ENCODE results near the gene TPSAB1. TPM values are rescaled to one million over a fixed set of nuclear protein-coding genes. Genes with fewer than 3 reads are reported as not detected.
"Not testable (repeated sequence)": the region's sequence is repeated elsewhere in the genome, so short reads cannot be mapped to it uniquely, and the experiment has no call there.

TPSAB1 gene
- total RNA-seq, 1 experiment from 2014 or later, result not detected

GRCh38 chr16:1238909-1239308 lies 1.6 kb upstream of the TPSAB1 start:
- not testable (repeated sequence) for H3K27ac ChIP-seq; H3K4me3 ChIP-seq; H3K9me3 ChIP-seq (replicated peaks); H3K27me3 ChIP-seq (replicated peaks); H3K4me1 ChIP-seq (replicated peaks); DNase-seq (ENCODE audit: low read depth in 1 of 2, low spot score in 2 of 2); H3K36me3 ChIP-seq

GRCh38 chr16:1239575-1239974 lies 930 bp upstream of the TPSAB1 start:
- H3K27me3 ChIP-seq (replicated peaks); H3K9me3 ChIP-seq (replicated peaks); H3K4me1 ChIP-seq (replicated peaks); H3K27ac ChIP-seq; H3K4me3 ChIP-seq; DNase-seq (ENCODE audit: low read depth in 1 of 2, low spot score in 2 of 2); H3K36me3 ChIP-seq: not testable (repeated sequence)

- DNase-seq (ENCODE audit: low read depth in 1 of 2, low spot score in 2 of 2); H3K4me3 ChIP-seq; H3K9me3 ChIP-seq (replicated peaks); H3K36me3 ChIP-seq; H3K27ac ChIP-seq; H3K4me1 ChIP-seq (replicated peaks): not testable (repeated sequence)
- H3K27me3 ChIP-seq (replicated peaks), result peaks cover 19% of the 10 kb centered on the region
These were observed 576 bp downstream of the TPSAB1 start for GRCh38 chr16:1241081-1241480.

- not testable (repeated sequence) for H3K9me3 ChIP-seq (replicated peaks); H3K36me3 ChIP-seq; DNase-seq (ENCODE audit: low read depth in 1 of 2, low spot score in 2 of 2); H3K4me3 ChIP-seq; H3K4me1 ChIP-seq (replicated peaks); H3K27ac ChIP-seq
- peaks cover 26% of the 10 kb centered on the region for H3K27me3 ChIP-seq (replicated peaks)
These were observed 2.9 kb downstream of the TPSAB1 start for GRCh38 chr16:1243363-1243762.

GRCh38 chr16:1243907-1244850 lies 3.7 kb downstream of the TPSAB1 start:
- DNase-seq (ENCODE audit: low read depth in 1 of 2, low spot score in 2 of 2); H3K4me1 ChIP-seq (replicated peaks); H3K4me3 ChIP-seq: not testable (repeated sequence)

GRCh38 chr16:1244881-1245280 lies 4.4 kb downstream of the TPSAB1 start:
- Histone ChIP-seq H3K36me3 (no peaks in the 10 kb centered on the region), H3K9me3 (replicated peaks) (no peaks in the 10 kb centered on the region), H3K27me3 (replicated peaks) (peaks cover 23% of the 10 kb centered on the region), H3K4me3 (no peak overlapping the region), H3K27ac (no peak overlapping the region), H3K4me1 (replicated peaks) (no peaks in the 10 kb centered on the region; the same call in 1 of the 2 replicates)
- DNase-seq (ENCODE audit: low read depth in 1 of 2, low spot score in 2 of 2), result no peak

More at GRCh38 chr16:1243907-1244850, 3.7 kb downstream of the TPSAB1 start:
- not testable (repeated sequence) for H3K36me3 ChIP-seq; H3K9me3 ChIP-seq (replicated peaks); H3K27ac ChIP-seq
- peaks cover 23% of the 10 kb centered on the region for H3K27me3 ChIP-seq (replicated peaks)

GRCh38 chr16:1245452-1246020 lies 5.0 kb downstream of the TPSAB1 start:
- Histone ChIP-seq H3K27ac (no peak overlapping the region), H3K4me1 (replicated peaks) (no peaks in the 10 kb centered on the region; the same call in 1 of the 2 replicates), H3K9me3 (replicated peaks) (no peaks in the 10 kb centered on the region), H3K36me3 (no peaks in the 10 kb centered on the region), H3K4me3 (no peak overlapping the region), H3K27me3 (replicated peaks) (peaks cover 23% of the 10 kb centered on the region)
- no peak for DNase-seq (ENCODE audit: low read depth in 1 of 2, low spot score in 2 of 2)

GRCh38 chr16:1247903-1248537 lies 7.5 kb downstream of the TPSAB1 start:
- peaks cover 23% of the 10 kb centered on the region for H3K27me3 ChIP-seq (replicated peaks)
- H3K9me3 ChIP-seq (replicated peaks); DNase-seq (ENCODE audit: low read depth in 1 of 2, low spot score in 2 of 2); H3K4me3 ChIP-seq; H3K36me3 ChIP-seq; H3K27ac ChIP-seq; H3K4me1 ChIP-seq (replicated peaks): not testable (repeated sequence)

GRCh38 chr16:1249031-1249755 lies 8.7 kb downstream of the TPSAB1 start:
- not testable (repeated sequence) for H3K4me3 ChIP-seq; H3K36me3 ChIP-seq; DNase-seq (ENCODE audit: low read depth in 1 of 2, low spot score in 2 of 2); H3K4me1 ChIP-seq (replicated peaks); H3K27ac ChIP-seq; H3K9me3 ChIP-seq (replicated peaks)
- H3K27me3 ChIP-seq (replicated peaks), result peaks cover 23% of the 10 kb centered on the region

- H3K9me3 ChIP-seq (replicated peaks); H3K4me1 ChIP-seq (replicated peaks); H3K27ac ChIP-seq; H3K36me3 ChIP-seq; H3K27me3 ChIP-seq (replicated peaks); DNase-seq (ENCODE audit: low read depth in 1 of 2, low spot score in 2 of 2); H3K4me3 ChIP-seq: not testable (repeated sequence)
These were observed 13.3 kb downstream of the TPSAB1 start for GRCh38 chr16:1253701-1254364.

GRCh38 chr16:1254821-1255220 lies 14.3 kb downstream of the TPSAB1 start:
- not testable (repeated sequence) for H3K4me1 ChIP-seq (replicated peaks); H3K4me3 ChIP-seq; DNase-seq (ENCODE audit: low read depth in 1 of 2, low spot score in 2 of 2)

GRCh38 chr16:1255276-1256122 lies 15.0 kb downstream of the TPSAB1 start, which contains the start of gene TPSD1:
Gene TPSD1, plus strand, starts transcription at chr16:1256069. Its CDS starts 212 bp downstream, at chr16:1256281.
- H3K4me3 ChIP-seq; H3K4me1 ChIP-seq (replicated peaks); H3K27ac ChIP-seq; H3K36me3 ChIP-seq; DNase-seq (ENCODE audit: low read depth in 1 of 2, low spot score in 2 of 2); H3K9me3 ChIP-seq (replicated peaks): not testable (repeated sequence)
- peaks cover 20% of the 10 kb centered on the region for H3K27me3 ChIP-seq (replicated peaks)

More at GRCh38 chr16:1254821-1255220, 14.3 kb downstream of the TPSAB1 start:
- H3K27ac ChIP-seq; H3K9me3 ChIP-seq (replicated peaks); H3K36me3 ChIP-seq: not testable (repeated sequence)
- H3K27me3 ChIP-seq (replicated peaks), result peaks cover 14% of the 10 kb centered on the region
